GM12878 (cell line): ENCODE data around the gene RCAN1. TPM values are rescaled to one million over a fixed set of nuclear protein-coding genes. Genes with fewer than 3 reads are reported as not detected.

Source experiments
- ATF2 ChIP-seq: IDR thresholded peaks from 2 replicates; pipeline ENCODE4 v1.6.1; 2012; ENCODE audit warnings: low read length, inconsistent platforms
- ATF7 ChIP-seq: fragments of 450-650 bp; IDR thresholded peaks from 2 replicates; pipeline ENCODE4 v1.6.1; 2016; ENCODE audit warnings: low read depth, mild to moderate bottlenecking
- BHLHE40 ChIP-seq, 2 experiments: fragments of 450-650 bp in 1 of 2; IDR thresholded peaks; 2 replicates each; pipeline ENCODE4 v1.6.1; 2011 to 2017; ENCODE audit warnings: low read depth in 2 of 2, borderline replicate concordance in 1 of 2, improper control_type of control experiment in 1 of 2, low read length in 1 of 2, mild to moderate bottlenecking in 1 of 2
- BRCA1 ChIP-seq: IDR thresholded peaks from 2 replicates; pipeline ENCODE4 v1.6.1; 2011; ENCODE audit warnings: low read depth, low read length, improper control_type of control experiment
- CHD1 ChIP-seq: IDR thresholded peaks from 2 replicates; pipeline ENCODE4 v1.6.1; 2012; ENCODE audit warnings: low read depth, low read length, improper control_type of control experiment
- HDAC2 ChIP-seq: fragments of 200-600 bp; sonication (generic); IDR thresholded peaks from 2 replicates; pipeline ENCODE4 v1.6.1; 2017
- IKZF2 ChIP-seq, 2 experiments: fragments of 450-650 bp; IDR thresholded peaks; 2 replicates each; pipeline ENCODE4 v1.6.1; 2017; ENCODE audit warnings: mild to moderate bottlenecking in 2 of 2, moderate library complexity in 2 of 2
- MTA3 ChIP-seq: IDR thresholded peaks from 2 replicates; pipeline ENCODE4 v1.6.1; 2012; ENCODE audit warnings: low read length, inconsistent platforms, borderline replicate concordance
- NBN ChIP-seq: fragments of 450-650 bp; IDR thresholded peaks from 2 replicates; pipeline ENCODE4 v1.6.1; 2016
- NFXL1 ChIP-seq: fragments of 450-650 bp; IDR thresholded peaks from 2 replicates; pipeline ENCODE4 v1.6.1; 2017; ENCODE audit warnings: antibody characterized with exemption, mild to moderate bottlenecking, borderline replicate concordance
- NRF1 ChIP-seq: conservative IDR thresholded peaks from 2 replicates; pipeline ENCODE4 v1.6.1; 2011; ENCODE audit warnings: mild to moderate bottlenecking, low read depth, low read length, improper control_type of control experiment
- PAX8 ChIP-seq: fragments of 450-650 bp; IDR thresholded peaks from 2 replicates; pipeline ENCODE4 v1.6.1; 2017; ENCODE audit warnings: mild to moderate bottlenecking, moderate library complexity
- POLR2AphosphoS2 ChIP-seq: IDR thresholded peaks from 2 replicates; pipeline ENCODE4 v1.6.1; 2011; ENCODE audit warnings: low read depth, mild to moderate bottlenecking, low read length, improper control_type of control experiment, moderate library complexity
- RBBP5 ChIP-seq: fragments of 200-600 bp; sonication (generic); conservative IDR thresholded peaks from 2 replicates; pipeline ENCODE4 v1.6.1; 2016
- RCOR1 ChIP-seq: conservative IDR thresholded peaks from 2 replicates; pipeline ENCODE4 v1.6.1; 2012; ENCODE audit warnings: low read depth, low read length, improper control_type of control experiment
- SMC3 ChIP-seq: IDR thresholded peaks from 2 replicates; pipeline ENCODE4 v1.6.1; 2011; ENCODE audit warnings: low read length, improper control_type of control experiment, borderline replicate concordance
- SREBF1 ChIP-seq: IDR thresholded peaks from 2 replicates; pipeline ENCODE4 v1.6.1; 2012; ENCODE audit warnings: mild to moderate bottlenecking, low read length
- STAT1 ChIP-seq: fragments of 450-650 bp; conservative IDR thresholded peaks from 2 replicates; pipeline ENCODE4 v1.6.1; 2014; ENCODE audit warnings: antibody characterized with exemption, mild to moderate bottlenecking
- TCF12 ChIP-seq: IDR thresholded peaks from 2 replicates; pipeline ENCODE4 v1.6.1; 2011; ENCODE audit warnings: low read depth, mild to moderate bottlenecking, low read length
- TCF7 ChIP-seq: IDR thresholded peaks from 2 replicates; pipeline ENCODE4 v1.6.1; 2014; ENCODE audit warnings: antibody characterized with exemption, borderline replicate concordance
- ZBTB11 ChIP-seq: fragments of 450-650 bp; formaldehyde crosslinking; IDR thresholded peaks from 2 replicates; pipeline ENCODE4 v1.5.0; 2022; ENCODE audit warnings: mild to moderate bottlenecking, missing genetic modification characterization
- ZNF207 ChIP-seq: fragments of 450-650 bp; IDR thresholded peaks from 2 replicates; pipeline ENCODE4 v1.6.1; 2014; ENCODE audit warnings: antibody characterized with exemption, mild to moderate bottlenecking, borderline replicate concordance
- ZNF384 ChIP-seq: IDR thresholded peaks from 2 replicates; pipeline ENCODE4 v1.6.1; 2012; ENCODE audit warnings: low read depth, mild to moderate bottlenecking, low read length, improper control_type of control experiment, borderline replicate concordance
- polyA plus RNA-seq, 11 experiments: library from polyadenylated mRNA; depleted of rRNA in 4 of 11; unstranded in 6 of 11; stranded (reverse) in 5 of 11; fragments of >200 nt; fragmentation: Nextera tagmentation in 4 of 11; fragmentation: Illumina TruSeq in 1 of 11; extraction: Ambion mirVana in 4 of 11; extraction: Trizol in 1 of 11; gene quantifications; 1 replicate in 1 of 11; 2 replicates in 10 of 11; pipeline versions ENCODE4 v1.2.1 to v1.2.3, GENCODE V29; 2011 to 2016; ENCODE audit warnings: inconsistent platforms in 2 of 11, missing spikeins in 2 of 11, low read depth in 1 of 11
- total RNA-seq, 4 experiments: library from RNA; depleted of rRNA in 3 of 4; stranded (reverse); fragments of >200 nt in 3 of 4; fragmentation: Illumina TruSeq in 1 of 4; extraction: Trizol in 1 of 4; gene quantifications; 2 replicates each; pipeline versions ENCODE4 v1.2.1 to v1.2.3, GENCODE V29; 2013 to 2021
- TF ChIP-seq, protein P1 (sequence below): fragments of 450-650 bp; IDR thresholded peaks from 2 replicates; pipeline ENCODE4 v1.6.1; 2018; ENCODE audit warnings: mild to moderate bottlenecking, low read depth, moderate library complexity; ENCODE audit not compliant: partially characterized antibody

RCAN1 gene
- total and polyA plus RNA-seq, 10 of the 15 experiments (the other 5 are each of a cell fraction or from before 2014, with no cell fraction given) = 2.8 to 12.9 (median 10.5) TPM

- TF ChIP-seq ZNF384 = no peak
- no peak for TF ChIP-seq CHD1
- TF ChIP-seq NBN = no peak
- TF ChIP-seq ZBTB11 = peak; percentile 80
- no peak for TF ChIP-seq HDAC2
- no peak for TF ChIP-seq TCF7
- peak; percentile 83 for TF ChIP-seq STAT1
- TF ChIP-seq ATF2 = no peak
- TF ChIP-seq NFXL1 = no peak
- no peak for TF ChIP-seq ATF7
- TF ChIP-seq IKZF2 (IDR thresholded peaks at IDR 0.05) = no peak
- no peak for TF ChIP-seq PAX8
- no peak for TF ChIP-seq POLR2AphosphoS2
- peak; percentile 26 to 74; a peak in 2 of 4 replicates for TF ChIP-seq BHLHE40 (IDR thresholded peaks at IDR 0.05; ENCODE audit: borderline replicate concordance in 1 of 2, low read depth in 2 of 2, low read length in 1 of 2)
- TF ChIP-seq BRCA1 = no peak
- no peak for TF ChIP-seq MTA3
- no peak for TF ChIP-seq RCOR1
- TF ChIP-seq ZNF207 = peak; percentile 85
- TF ChIP-seq RBBP5 = no peak
- no peak; the same call in 1 of the 2 replicates for TF ChIP-seq NRF1
- TF ChIP-seq, protein P1, sequence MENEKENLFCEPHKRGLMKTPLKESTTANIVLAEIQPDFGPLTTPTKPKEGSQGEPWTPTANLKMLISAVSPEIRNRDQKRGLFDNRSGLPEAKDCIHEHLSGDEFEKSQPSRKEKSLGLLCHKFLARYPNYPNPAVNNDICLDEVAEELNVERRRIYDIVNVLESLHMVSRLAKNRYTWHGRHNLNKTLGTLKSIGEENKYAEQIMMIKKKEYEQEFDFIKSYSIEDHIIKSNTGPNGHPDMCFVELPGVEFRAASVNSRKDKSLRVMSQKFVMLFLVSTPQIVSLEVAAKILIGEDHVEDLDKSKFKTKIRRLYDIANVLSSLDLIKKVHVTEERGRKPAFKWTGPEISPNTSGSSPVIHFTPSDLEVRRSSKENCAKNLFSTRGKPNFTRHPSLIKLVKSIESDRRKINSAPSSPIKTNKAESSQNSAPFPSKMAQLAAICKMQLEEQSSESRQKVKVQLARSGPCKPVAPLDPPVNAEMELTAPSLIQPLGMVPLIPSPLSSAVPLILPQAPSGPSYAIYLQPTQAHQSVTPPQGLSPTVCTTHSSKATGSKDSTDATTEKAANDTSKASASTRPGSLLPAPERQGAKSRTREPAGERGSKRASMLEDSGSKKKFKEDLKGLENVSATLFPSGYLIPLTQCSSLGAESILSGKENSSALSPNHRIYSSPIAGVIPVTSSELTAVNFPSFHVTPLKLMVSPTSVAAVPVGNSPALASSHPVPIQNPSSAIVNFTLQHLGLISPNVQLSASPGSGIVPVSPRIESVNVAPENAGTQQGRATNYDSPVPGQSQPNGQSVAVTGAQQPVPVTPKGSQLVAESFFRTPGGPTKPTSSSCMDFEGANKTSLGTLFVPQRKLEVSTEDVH = no peak
- peak; percentile 96 for TF ChIP-seq TCF12
- no peak for TF ChIP-seq SREBF1
- TF ChIP-seq SMC3 = no peak
Observed at GRCh38 chr21:34614628-34615486, at the start of gene RCAN1 (continued).
